ENCODE measurements around the gene CYP8B1. TPM values are rescaled to one million over a fixed set of nuclear protein-coding genes. Genes with fewer than 3 reads are reported as not detected.

The CYP8B1 gene
- total RNA-seq, result 0.35 TPM

GRCh38 chr3:42875325-42876151 lies at the start of gene CYP8B1:
CYP8B1 (minus strand) TSS chr3:42875879; CDS start chr3:42875816, 63 bp downstream.

GRCh38 chr3:42906070-42906847 lies 30.6 kb upstream of the CYP8B1 start, which contains the start of gene ZNF662:
ZNF662 (plus strand) TSS chr3:42906142; CDS start chr3:42908115, 1,973 bp downstream.

Other genes with a start within 250 kb of the CYP8B1 start
- gene ZBTB47, start 222.2 kb downstream of the CYP8B1 start, total RNA-seq, result 23.4 TPM
- 38.8 TPM for gene KLHL40, start 190.3 kb downstream of the CYP8B1 start, total RNA-seq
- 9.0 TPM for gene HHATL, start 173.1 kb downstream of the CYP8B1 start, total RNA-seq
- 2.0 TPM for gene CCDC13, start 102.6 kb downstream of the CYP8B1 start, total RNA-seq
- 87.3 TPM for gene HIGD1A, start 71.4 kb downstream of the CYP8B1 start, total RNA-seq
- gene ACKR2, start 66.4 kb downstream of the CYP8B1 start, total RNA-seq, result 6.4 TPM
- gene ZNF662, start 30.3 kb upstream of the CYP8B1 start, total RNA-seq, result 16.9 TPM
- 11.2 TPM for gene GASK1A, start 103.4 kb upstream of the CYP8B1 start, total RNA-seq
- 22.7 TPM for gene POMGNT2, start 230.2 kb upstream of the CYP8B1 start, total RNA-seq

Data from metanephros (tissue), 1 donor.